ENCODE measurements around the gene NBEA.

GRCh38 chr13:35629026-35629425 is 687.0 kb downstream of the NBEA start:
- TF ChIP-seq POLR2AphosphoS5 (IDR thresholded peaks at IDR 0.05) (no peak), CTCF (IDR thresholded peaks at IDR 0.05) (no peak)

Data from breast epithelium (tissue), 3 donors.